MM.1S (cell line): ENCODE results near the gene IQCM.

Source experiments
- DNase-seq: peaks from one replicate; pipeline ENCODE4 v3.0.0-alpha.2; 2015
- H2AFZ ChIP-seq: fragments of 300-600 bp; sonication (generic); 2 replicates; pipeline ENCODE4 v1.6.0; 2016; ENCODE audit warnings: antibody characterized with exemption, low read length
- H3F3A ChIP-seq: fragments of 300-600 bp; sonication (generic); 2 replicates; pipeline ENCODE4 v1.6.1; 2016; ENCODE audit warnings: mild to moderate bottlenecking, antibody characterized with exemption, low read length, moderate library complexity, mixed read lengths; ENCODE audit not compliant: insufficient read depth
- H3K27ac ChIP-seq: fragments of 300-600 bp; sonication (generic); 2 replicates; pipeline ENCODE4 v1.5.1; 2016; ENCODE audit warnings: mild to moderate bottlenecking, low read length
- H3K27me3 ChIP-seq: fragments of 300-600 bp; sonication (generic); replicated peaks from 2 replicates; pipeline ENCODE4 v1.6.0; 2016; ENCODE audit warnings: low read length; ENCODE audit not compliant: insufficient read depth
- H3K36me3 ChIP-seq: fragments of 300-600 bp; sonication (generic); replicated peaks from 2 replicates; pipeline ENCODE4 v1.6.1; 2016; ENCODE audit warnings: mild to moderate bottlenecking, low read length, mixed read lengths; ENCODE audit not compliant: insufficient read depth
- H3K4me1 ChIP-seq: fragments of 300-600 bp; sonication (generic); 2 replicates; pipeline ENCODE4 v1.6.1; 2016; ENCODE audit warnings: low read length, mixed read lengths
- H3K4me2 ChIP-seq: fragments of 300-600 bp; sonication (generic); 2 replicates; pipeline ENCODE4 v1.6.0; 2016; ENCODE audit warnings: low read depth, low read length
- H3K4me3 ChIP-seq: fragments of 300-600 bp; sonication (generic); 2 replicates; pipeline ENCODE4 v1.5.1; 2016; ENCODE audit warnings: low read length, mixed read lengths
- H3K79me2 ChIP-seq: fragments of 300-600 bp; sonication (generic); 2 replicates; pipeline ENCODE4 v1.6.1; 2016; ENCODE audit warnings: mixed run types, low read length, mixed read lengths
- H3K9ac ChIP-seq: fragments of 300-600 bp; sonication (generic); 2 replicates; pipeline ENCODE4 v1.6.1; 2016; ENCODE audit warnings: low read length, mixed read lengths
- H3K9me2 ChIP-seq: fragments of 300-600 bp; sonication (generic); replicated peaks from 2 replicates; pipeline ENCODE4 v1.6.1; 2016; ENCODE audit warnings: mild to moderate bottlenecking, low read length, mixed read lengths; ENCODE audit not compliant: insufficient read depth
- H3K9me3 ChIP-seq: fragments of 300-600 bp; sonication (generic); replicated peaks from 2 replicates; pipeline ENCODE4 v1.6.1; 2016; ENCODE audit warnings: mild to moderate bottlenecking, low read length, mixed read lengths; ENCODE audit not compliant: insufficient read depth
- H4K20me1 ChIP-seq: fragments of 300-600 bp; sonication (generic); 2 replicates; pipeline ENCODE4 v1.6.1; 2016; ENCODE audit warnings: mild to moderate bottlenecking, low read length, moderate library complexity, mixed read lengths; ENCODE audit not compliant: insufficient read depth
- CTCF ChIP-seq: fragments of 300-600 bp; sonication (generic); IDR thresholded peaks from 2 replicates; pipeline ENCODE4 v1.5.1; 2016; ENCODE audit warnings: antibody characterized with exemption, low read length, mixed read lengths
- EZH2 ChIP-seq: fragments of 300-600 bp; sonication (generic); optimal IDR thresholded peaks from 2 replicates; pipeline ENCODE3; 2017; ENCODE audit warnings: low read depth, mild to moderate bottlenecking, antibody characterized with exemption, low read length, mixed read lengths
- EZH2phosphoT487 ChIP-seq: fragments of 300-600 bp; sonication (generic); IDR thresholded peaks from 2 replicates; pipeline ENCODE4 v1.6.1; 2018; ENCODE audit warnings: antibody characterized with exemption, low read length

IQCM gene

GRCh38 chr4:149751174-149751573, 64.5 kb downstream of the IQCM start:
- H3K4me1 ChIP-seq: no peaks in the 10 kb centered on the region
- H3K4me2 ChIP-seq: no peak overlapping the region
- H3K27me3 ChIP-seq: no peaks in the 10 kb centered on the region
- no peaks in the 10 kb centered on the region for H3K79me2 ChIP-seq
- no peaks in the 10 kb centered on the region for H4K20me1 ChIP-seq
- H3K36me3 ChIP-seq: no peaks in the 10 kb centered on the region
- H3K4me3 ChIP-seq: no peak overlapping the region
- H2AFZ ChIP-seq: no peak overlapping the region
- no peaks in the 10 kb centered on the region for H3F3A ChIP-seq
- H3K9me2 ChIP-seq: no peaks in the 10 kb centered on the region
- no peaks in the 10 kb centered on the region for H3K9me3 ChIP-seq
- no peak overlapping the region for H3K9ac ChIP-seq
- H3K27ac ChIP-seq: no peak overlapping the region
- DNase-seq: no peak
- no peak for TF ChIP-seq EZH2phosphoT487
- no peak for TF ChIP-seq EZH2
- no peak for TF ChIP-seq CTCF

- Histone ChIP-seq H3F3A (no peaks in the 10 kb centered on the region), H3K9ac (no peak overlapping the region), H3K27me3 (no peaks in the 10 kb centered on the region), H3K9me3 (no peaks in the 10 kb centered on the region), H3K4me1 (no peaks in the 10 kb centered on the region), H3K79me2 (no peaks in the 10 kb centered on the region), H3K9me2 (no peaks in the 10 kb centered on the region), H3K36me3 (no peaks in the 10 kb centered on the region), H3K4me3 (no peak overlapping the region), H3K4me2 (no peak overlapping the region), H2AFZ (no peak overlapping the region), H4K20me1 (no peaks in the 10 kb centered on the region), H3K27ac (no peak overlapping the region)
- no peak for DNase-seq
- TF ChIP-seq CTCF (no peak), EZH2phosphoT487 (no peak), EZH2 (no peak)
These were observed 65.9 kb downstream of the IQCM start for GRCh38 chr4:149749784-149750183.

GRCh38 chr4:149747646-149748045, 68.0 kb downstream of the IQCM start:
- Histone ChIP-seq H3K9me3 (no peaks in the 10 kb centered on the region), H2AFZ (no peak overlapping the region), H3K4me1 (no peaks in the 10 kb centered on the region), H3K27ac (no peak overlapping the region), H4K20me1 (no peaks in the 10 kb centered on the region), H3K4me3 (no peak overlapping the region), H3K79me2 (no peaks in the 10 kb centered on the region), H3K27me3 (no peaks in the 10 kb centered on the region), H3K4me2 (no peak overlapping the region), H3F3A (no peaks in the 10 kb centered on the region), H3K36me3 (no peaks in the 10 kb centered on the region), H3K9ac (no peak overlapping the region), H3K9me2 (no peaks in the 10 kb centered on the region)
- DNase-seq: no peak
- no peak for TF ChIP-seq EZH2
- no peak for TF ChIP-seq EZH2phosphoT487
- TF ChIP-seq CTCF: no peak
